ENCODE data around the gene EPHA10.
"Not testable (repeated sequence)": the region's sequence is repeated elsewhere in the genome, so short reads cannot be mapped to it uniquely, and the experiment has no call there.

The EPHA10 gene

GRCh38 chr1:37697090-37697489, 67.8 kb downstream of the EPHA10 start:
- no peak for DNase-seq
- no peaks in the 10 kb centered on the region for H3K27me3 ChIP-seq (ENCODE audit: insufficient read depth, low read depth, severe bottlenecking)
- no peak for TF ChIP-seq CTCF (IDR thresholded peaks at IDR 0.05; ENCODE audit: low read depth, low read length)
- peaks cover 84% of the 10 kb centered on the region for H3K36me3 ChIP-seq
- H3K9me3 ChIP-seq (ENCODE audit: severe bottlenecking), result no peaks in the 10 kb centered on the region
- H3K27ac ChIP-seq, result no peak overlapping the region
- H3K4me3 ChIP-seq (ENCODE audit: low read depth, low read length), result no peak overlapping the region

- DNase-seq, result no peak
- peaks cover 57% of the 10 kb centered on the region for H3K36me3 ChIP-seq
- peak overlapping the region; percentile 97 for H3K27ac ChIP-seq
- peak overlapping the region; percentile 95 for H3K4me3 ChIP-seq (ENCODE audit: low read depth, low read length)
- TF ChIP-seq CTCF (IDR thresholded peaks at IDR 0.05; ENCODE audit: low read depth, low read length), result no peak
- no peaks in the 10 kb centered on the region for H3K9me3 ChIP-seq (ENCODE audit: severe bottlenecking)
- no peaks in the 10 kb centered on the region for H3K27me3 ChIP-seq (ENCODE audit: insufficient read depth, low read depth, severe bottlenecking)
Measured at GRCh38 chr1:37692834-37693175, 72.1 kb downstream of the EPHA10 start.

GRCh38 chr1:37692078-37692833, 72.7 kb downstream of the EPHA10 start, which contains the start of gene CDCA8:
CDCA8 (plus strand) TSS chr1:37692516; CDS start chr1:37692691, 175 bp downstream.
- peak; percentile 79 for TF ChIP-seq CTCF (IDR thresholded peaks at IDR 0.05; ENCODE audit: low read depth, low read length)
- Histone ChIP-seq H3K9me3 (ENCODE audit: severe bottlenecking) (no peaks in the 10 kb centered on the region), H3K36me3 (peaks cover 57% of the 10 kb centered on the region), H3K27me3 (ENCODE audit: insufficient read depth, low read depth, severe bottlenecking) (no peaks in the 10 kb centered on the region), H3K4me3 (ENCODE audit: low read depth, low read length) (peak within 1 kb of the TSS; percentile 95), H3K27ac (peak within 1 kb of the TSS; percentile 97)
- peak; percentile 99 for DNase-seq

GRCh38 chr1:37691497-37692077, 73.3 kb downstream of the EPHA10 start:
- peak; percentile 49 for DNase-seq
- Histone ChIP-seq H3K27me3 (ENCODE audit: insufficient read depth, low read depth, severe bottlenecking) (no peaks in the 10 kb centered on the region), H3K4me3 (ENCODE audit: low read depth, low read length) (peak overlapping the region; percentile 95), H3K27ac (peak overlapping the region; percentile 55), H3K9me3 (ENCODE audit: severe bottlenecking) (no peaks in the 10 kb centered on the region), H3K36me3 (peaks cover 55% of the 10 kb centered on the region)
- 0 out of 2 replicates have a peak, but pooled peaks have one; percentile 17 for TF ChIP-seq CTCF (IDR thresholded peaks at IDR 0.05; ENCODE audit: low read depth, low read length)

- H3K27ac ChIP-seq, result no peak overlapping the region
- no peaks in the 10 kb centered on the region for H3K9me3 ChIP-seq (ENCODE audit: severe bottlenecking)
- TF ChIP-seq CTCF (IDR thresholded peaks at IDR 0.05; ENCODE audit: low read depth, low read length), result no peak
- DNase-seq, result no peak
- no peaks in the 10 kb centered on the region for H3K27me3 ChIP-seq (ENCODE audit: insufficient read depth, low read depth, severe bottlenecking)
- peaks cover 51% of the 10 kb centered on the region for H3K36me3 ChIP-seq
- H3K4me3 ChIP-seq (ENCODE audit: low read depth, low read length), result no peak overlapping the region
Measured at GRCh38 chr1:37688926-37689325, 76.0 kb downstream of the EPHA10 start.

- peaks cover 56% of the 10 kb centered on the region for H3K36me3 ChIP-seq
Measured at GRCh38 chr1:37687764-37688163, 77.2 kb downstream of the EPHA10 start.

More at GRCh38 chr1:37687764-37688163, 77.2 kb downstream of the EPHA10 start:
- H3K27me3 ChIP-seq (ENCODE audit: insufficient read depth, low read depth, severe bottlenecking); H3K4me3 ChIP-seq (ENCODE audit: low read depth, low read length); H3K9me3 ChIP-seq (ENCODE audit: severe bottlenecking); H3K27ac ChIP-seq; DNase-seq: not testable (repeated sequence)
